BE2C (cell line): ENCODE results near the gene GRPEL1.
"Not testable (repeated sequence)": the region's sequence is repeated elsewhere in the genome, so short reads cannot be mapped to it uniquely, and the experiment has no call there.

Experiments used
- DNase-seq: peaks from one replicate; pipeline ENCODE4 v3.0.0-alpha.2; 2020
- H3K27me3 ChIP-seq: fragments of 250-450 bp; sonication (Bioruptor Pico); 2 replicates; pipeline ENCODE4 v1.5.1; 2020; ENCODE audit warnings: mild to moderate bottlenecking
- H3K36me3 ChIP-seq: fragments of 250-450 bp; sonication (Bioruptor Pico); 2 replicates; pipeline ENCODE4 v1.5.1; 2020; ENCODE audit warnings: mild to moderate bottlenecking
- H3K4me1 ChIP-seq: fragments of 250-450 bp; sonication (Bioruptor Pico); 2 replicates; pipeline ENCODE4 v1.5.1; 2020
- H3K4me3 ChIP-seq: 2 replicates; pipeline ENCODE4 v1.5.1; 2011; ENCODE audit warnings: low read depth, low read length
- H3K9me3 ChIP-seq: fragments of 250-450 bp; sonication (Bioruptor Pico); 2 replicates; pipeline ENCODE4 v1.5.1; 2020
- CTCF ChIP-seq: IDR thresholded peaks from 2 replicates; pipeline ENCODE4 v1.5.1; 2012; ENCODE audit warnings: mild to moderate bottlenecking, low read depth, low read length

GRPEL1 gene

GRCh38 chr4:7083597-7084563 lies 16.0 kb upstream of the GRPEL1 start:
- Histone ChIP-seq H3K36me3 (no peaks in the 10 kb centered on the region), H3K9me3 (no peaks in the 10 kb centered on the region; the same call in none of the 2 replicates), H3K27me3 (0 out of 2 replicates have a peak, but pooled peaks cover 10% of the 10 kb centered on the region), H3K4me1 (no peaks in the 10 kb centered on the region), H3K4me3 (no peak overlapping the region)
- no peak for TF ChIP-seq CTCF
- no peak for DNase-seq

- not testable (repeated sequence) for H3K4me3 ChIP-seq, H3K27me3 ChIP-seq, H3K4me1 ChIP-seq, H3K36me3 ChIP-seq, H3K9me3 ChIP-seq, DNase-seq
Observed at GRCh38 chr4:7079909-7080308, 12.0 kb upstream of the GRPEL1 start.

GRCh38 chr4:7079483-7079882 lies 11.6 kb upstream of the GRPEL1 start:
- not testable (repeated sequence) for H3K36me3 ChIP-seq, H3K4me3 ChIP-seq, H3K9me3 ChIP-seq, H3K4me1 ChIP-seq, DNase-seq, H3K27me3 ChIP-seq

GRCh38 chr4:7078025-7078424 lies 10.2 kb upstream of the GRPEL1 start:
- Histone ChIP-seq H3K36me3 (no peaks in the 10 kb centered on the region), H3K9me3 (no peaks in the 10 kb centered on the region; the same call in none of the 2 replicates), H3K4me1 (no peaks in the 10 kb centered on the region), H3K4me3 (no peak overlapping the region), H3K27me3 (0 out of 2 replicates have a peak, but pooled peaks cover 6% of the 10 kb centered on the region)
- DNase-seq = no peak
- TF ChIP-seq CTCF = no peak

GRCh38 chr4:7077371-7077770 lies 9.5 kb upstream of the GRPEL1 start:
- Histone ChIP-seq H3K36me3 (no peaks in the 10 kb centered on the region), H3K9me3 (no peaks in the 10 kb centered on the region; the same call in none of the 2 replicates), H3K4me1 (no peaks in the 10 kb centered on the region), H3K27me3 (0 out of 2 replicates have a peak, but pooled peaks cover 6% of the 10 kb centered on the region), H3K4me3 (no peak overlapping the region)
- DNase-seq = no peak
- TF ChIP-seq CTCF = no peak

- Histone ChIP-seq H3K36me3 (no peaks in the 10 kb centered on the region), H3K4me1 (no peaks in the 10 kb centered on the region), H3K4me3 (no peak overlapping the region), H3K9me3 (no peaks in the 10 kb centered on the region; the same call in none of the 2 replicates), H3K27me3 (0 out of 2 replicates have a peak, but pooled peaks cover 6% of the 10 kb centered on the region)
- no peak for TF ChIP-seq CTCF
- DNase-seq = no peak
Observed at GRCh38 chr4:7076696-7077082, 8.8 kb upstream of the GRPEL1 start.
